ENCODE data around the gene CUL2. TPM values are rescaled to one million over a fixed set of nuclear protein-coding genes. Genes with fewer than 3 reads are reported as not detected.

The CUL2 gene
- total RNA-seq, 4 donors from 2014 or later: 12.7 to 21.2 (median 19.5) TPM

- Histone ChIP-seq H3K27ac (no peak overlapping the region), H3K27me3 (no peaks in the 10 kb centered on the region), H3K4me1 (peaks cover 0 to 23% (median 6%) of the 10 kb centered on the region in 3 donors), H3K9me3 (no peaks in the 10 kb centered on the region), H3K4me3 (no peak overlapping the region), H3K36me3 (peaks cover 3 to 71% (median 10%) of the 10 kb centered on the region in 3 donors)
- TF ChIP-seq CTCF (IDR thresholded peaks at IDR 0.05): peak in 1 of 6 experiments; percentile 2
- TF ChIP-seq POLR2A (IDR thresholded peaks at IDR 0.05): no peak
- intact Hi-C loops (cut with DNase I): no loop called here
- no peak for DNase-seq
- WGBS, 2 donors: 36 to 61% methylated on average over 9 of the region's 9 CpGs
These were observed 48.6 kb downstream of the CUL2 start for GRCh38 chr10:35041502-35041879.

GRCh38 chr10:35040760-35041501 is 49.2 kb downstream of the CUL2 start:
- no peak for DNase-seq
- TF ChIP-seq CTCF (IDR thresholded peaks at IDR 0.05) (no peak), POLR2A (IDR thresholded peaks at IDR 0.05) (no peak)
- H3K27me3 ChIP-seq: no peaks in the 10 kb centered on the region
- WGBS, 2 donors: 29 to 43% methylated on average over 3 of the region's 6 CpGs
- intact Hi-C loops (cut with DNase I): no loop called here
- H3K4me1 ChIP-seq: peaks cover 0 to 23% (median 6%) of the 10 kb centered on the region in 3 donors
- peaks cover 4 to 71% (median 11%) of the 10 kb centered on the region in 3 donors for H3K36me3 ChIP-seq
- H3K27ac ChIP-seq: peak overlapping the region in 1 of 4 donors; percentile 11
- no peak overlapping the region for H3K4me3 ChIP-seq
- no peaks in the 10 kb centered on the region for H3K9me3 ChIP-seq

GRCh38 chr10:35037104-35037503 is 53.0 kb downstream of the CUL2 start:
- Histone ChIP-seq H3K4me3 (no peak overlapping the region), H3K4me1 (peaks cover 0 to 14% (median 6%) of the 10 kb centered on the region in 3 donors), H3K27me3 (no peaks in the 10 kb centered on the region), H3K27ac (no peak overlapping the region), H3K9me3 (no peaks in the 10 kb centered on the region), H3K36me3 (peaks cover 4 to 76% (median 4%) of the 10 kb centered on the region in 3 donors)
- TF ChIP-seq POLR2A (IDR thresholded peaks at IDR 0.05): no peak
- TF ChIP-seq CTCF (IDR thresholded peaks at IDR 0.05): no peak
- intact Hi-C loops (cut with DNase I): no loop called here
- WGBS, 2 donors: 96 to 97% methylated on average over 4 of the region's 4 CpGs
- no peak for DNase-seq

GRCh38 chr10:35035606-35036005 is 54.5 kb downstream of the CUL2 start:
- no peak for DNase-seq
- H3K4me3 ChIP-seq: no peak overlapping the region
- no peaks in the 10 kb centered on the region for H3K27me3 ChIP-seq
- H3K27ac ChIP-seq: no peak overlapping the region
- H3K9me3 ChIP-seq: no peaks in the 10 kb centered on the region
- intact Hi-C loops (cut with DNase I): no loop called here
- 5 to 9% methylated on average over 1 of the region's 1 CpG for WGBS, 2 donors
- H3K4me1 ChIP-seq: peaks cover 0 to 3% (median 0%) of the 10 kb centered on the region in 3 donors
- TF ChIP-seq CTCF (IDR thresholded peaks at IDR 0.05) (no peak), POLR2A (IDR thresholded peaks at IDR 0.05) (no peak)
- peaks cover 4 to 89% (median 9%) of the 10 kb centered on the region in 3 donors for H3K36me3 ChIP-seq

- H3K36me3 ChIP-seq: peaks cover 0 to 100% (median 5%) of the 10 kb centered on the region in 3 donors
- peak in 5 of 6 experiments; percentile 14 to 53 (median 36) for TF ChIP-seq CTCF (IDR thresholded peaks at IDR 0.05)
- TF ChIP-seq POLR2A (IDR thresholded peaks at IDR 0.05): no peak
- H3K9me3 ChIP-seq: no peaks in the 10 kb centered on the region
- DNase-seq: no peak
- no peak overlapping the region for H3K27ac ChIP-seq
- intact Hi-C loops (cut with DNase I): no loop called here
- H3K4me3 ChIP-seq: no peak overlapping the region
- H3K27me3 ChIP-seq: no peaks in the 10 kb centered on the region
- H3K4me1 ChIP-seq: no peaks in the 10 kb centered on the region
These were observed 62.6 kb downstream of the CUL2 start for GRCh38 chr10:35027567-35027966.

All from esophagus squamous epithelium (tissue), 5 donors.